Upper lobe of right lung (tissue), 1 donor: ENCODE results near the gene F11. TPM values are rescaled to one million over a fixed set of nuclear protein-coding genes. Genes with fewer than 3 reads are reported as not detected.
A peak's percentile ranks its signal among the peaks of the same experiment; 100 is the strongest.
"Not testable (repeated sequence)": the region's sequence is repeated elsewhere in the genome, so short reads cannot be mapped to it uniquely, and the experiment has no call there.

Experiments
- ATAC-seq: fragments of 200-7000 bp; cut with Tn5 transposase; one replicate; pipeline ENCODE4 v1.9.1; 2020; ENCODE audit warnings: mild to moderate bottlenecking, moderate library complexity
- DNase-seq: peaks from one replicate; pipeline ENCODE4 v3.0.0-alpha.2; 2020
- H3K27ac ChIP-seq: fragments of 200-600 bp; one replicate; pipeline ENCODE4 v1.8.0; 2022
- H3K27me3 ChIP-seq: fragments of 200-600 bp; one replicate; pipeline ENCODE4 v1.8.0; 2022; ENCODE audit warnings: mild to moderate bottlenecking
- H3K36me3 ChIP-seq: fragments of 200-600 bp; one replicate; pipeline ENCODE4 v1.8.0; 2022
- H3K4me1 ChIP-seq: fragments of 200-600 bp; one replicate; pipeline ENCODE4 v1.8.0; 2022
- H3K4me3 ChIP-seq: fragments of 200-600 bp; one replicate; pipeline ENCODE4 v1.8.0; 2022; ENCODE audit warnings: mild to moderate bottlenecking
- H3K9me3 ChIP-seq: fragments of 200-600 bp; one replicate; pipeline ENCODE4 v1.8.0; 2022
- CTCF ChIP-seq: fragments of 200-600 bp; IDR thresholded peaks from one replicate; pipeline ENCODE4 v1.8.0; 2022; ENCODE audit warnings: antibody characterized with exemption
- intact Hi-C: fragments of 100-400 bp; cut with DNase I; formaldehyde crosslinking; loops from one replicate; pipeline ENCODE4 v1.11.0; 2022
- total RNA-seq: library from RNA; stranded (reverse); fragmentation: NEBNext Ultra II Directional; extraction: Animal tissue kit (Norgen Biotek cat#: 25700); gene quantifications from one replicate; pipeline ENCODE4 v1.2.1, GENCODE V29; 2021
- donor health status: DM: no; HTN: yes; CAD: no; lungs with severe emphysema.

Gene F11
- total RNA-seq, 1 donor from 2014 or later: 24.7 TPM

GRCh38 chr4:186258216-186258811 is 7.7 kb upstream of the F11 start:
- no peak for DNase-seq
- Histone ChIP-seq H3K36me3 (no peaks in the 10 kb centered on the region), H3K27me3 (no peaks in the 10 kb centered on the region), H3K9me3 (no peaks in the 10 kb centered on the region), H3K4me1 (no peaks in the 10 kb centered on the region), H3K4me3 (no peak overlapping the region), H3K27ac (no peak overlapping the region)
- no peak for ATAC-seq
- intact Hi-C loops: no loop called here
- no peak for TF ChIP-seq CTCF

- no peak overlapping the region for H3K4me3 ChIP-seq
- no peaks in the 10 kb centered on the region for H3K9me3 ChIP-seq
- H3K27ac ChIP-seq: no peak overlapping the region
- no peaks in the 10 kb centered on the region for H3K36me3 ChIP-seq
- no peak for DNase-seq
- ATAC-seq: no peak
- H3K27me3 ChIP-seq: no peaks in the 10 kb centered on the region
- intact Hi-C loops: no loop called here
- TF ChIP-seq CTCF: no peak
- H3K4me1 ChIP-seq: no peaks in the 10 kb centered on the region
Observed at GRCh38 chr4:186260117-186260503, 5.9 kb upstream of the F11 start.

GRCh38 chr4:186260504-186261448 is 5.2 kb upstream of the F11 start:
- intact Hi-C loops: no loop called here
- H3K27ac ChIP-seq: no peak overlapping the region
- no peaks in the 10 kb centered on the region for H3K4me1 ChIP-seq
- no peak for TF ChIP-seq CTCF
- DNase-seq: no peak
- no peaks in the 10 kb centered on the region for H3K36me3 ChIP-seq
- no peak for ATAC-seq
- no peaks in the 10 kb centered on the region for H3K27me3 ChIP-seq
- H3K9me3 ChIP-seq: no peaks in the 10 kb centered on the region
- no peak overlapping the region for H3K4me3 ChIP-seq

GRCh38 chr4:186264660-186265059 is 1.3 kb upstream of the F11 start:
- no peak overlapping the region for H3K27ac ChIP-seq
- H3K27me3 ChIP-seq: peaks cover 5% of the 10 kb centered on the region
- ATAC-seq: no peak
- no peak for DNase-seq
- no peaks in the 10 kb centered on the region for H3K36me3 ChIP-seq
- no peak overlapping the region for H3K4me3 ChIP-seq
- H3K4me1 ChIP-seq: no peaks in the 10 kb centered on the region
- intact Hi-C loops: no loop called here
- no peaks in the 10 kb centered on the region for H3K9me3 ChIP-seq
- TF ChIP-seq CTCF: no peak

- H3K4me1 ChIP-seq, DNase-seq, H3K27ac ChIP-seq, H3K27me3 ChIP-seq, H3K4me3 ChIP-seq, H3K9me3 ChIP-seq, intact Hi-C loops, ATAC-seq, H3K36me3 ChIP-seq: not testable (repeated sequence)
Observed at GRCh38 chr4:186265250-186265649, 739 bp upstream of the F11 start.

- ATAC-seq (peak; percentile 97), DNase-seq (peak; percentile 80)
- Histone ChIP-seq H3K4me3 (peak overlapping the region; percentile 31), H3K27ac (peak overlapping the region; percentile 39), H3K36me3 (no peaks in the 10 kb centered on the region), H3K27me3 (peaks cover 5% of the 10 kb centered on the region), H3K4me1 (no peaks in the 10 kb centered on the region), H3K9me3 (no peaks in the 10 kb centered on the region)
- no peak for TF ChIP-seq CTCF
- intact Hi-C loops: no loop called here
Observed at GRCh38 chr4:186266729-186267456, 904 bp downstream of the F11 start.
